Upper lobe of left lung (tissue), 6 donors: Measurements from ENCODE around the gene IL12RB2. TPM values are rescaled to one million over a fixed set of nuclear protein-coding genes. Genes with fewer than 3 reads are reported as not detected.
A peak's percentile ranks its signal among the peaks of the same experiment; 100 is the strongest.

ENCODE experiments used
- ATAC-seq, 2 donors: fragments of 200-7000 bp; cut with Tn5 transposase; one replicate each; pipeline ENCODE4 v1.9.1; 2022; ENCODE audit warnings: mild to moderate bottlenecking in 2 of 2, moderate library complexity in 2 of 2; ENCODE audit not compliant: low FRiP score in 2 of 2
- DNase-seq, 2 donors: peaks; one replicate each; pipeline ENCODE4 v3.0.0-alpha.2; 2019 to 2020
- H3K27ac ChIP-seq, 4 donors: fragments of 200-600 bp; sonication (generic); one replicate each; pipeline ENCODE4 v1.5.1; 2016 to 2019
- H3K27me3 ChIP-seq, 4 donors: fragments of 200-600 bp; sonication (generic); one replicate each; pipeline ENCODE4 v1.5.1; 2017 to 2019
- H3K36me3 ChIP-seq, 4 donors: fragments of 200-600 bp; sonication (generic); one replicate each; pipeline ENCODE4 v1.5.1; 2016 to 2019
- H3K4me1 ChIP-seq, 4 donors: fragments of 200-600 bp; sonication (generic); one replicate each; pipeline ENCODE4 v1.5.1; 2018 to 2019
- H3K4me3 ChIP-seq, 4 donors: fragments of 200-600 bp; sonication (generic); one replicate each; pipeline ENCODE4 v1.5.1; 2017 to 2019; ENCODE audit warnings: mild to moderate bottlenecking in 2 of 4, moderate library complexity in 1 of 4
- H3K9me3 ChIP-seq, 4 donors: fragments of 200-600 bp; sonication (generic); one replicate each; pipeline ENCODE4 v1.5.1; 2018 to 2019
- CTCF ChIP-seq, 6 experiments: fragments of 450-650 bp in 4 of 6; fragments of 200-600 bp in 2 of 6; sonication (generic) in 2 of 6; IDR thresholded peaks; one replicate each; pipeline ENCODE4 v1.5.1; 2016 to 2019; ENCODE audit warnings: antibody characterized with exemption in 6 of 6
- EP300 ChIP-seq, 4 donors: sonication (generic); formaldehyde crosslinking; IDR thresholded peaks; one replicate each; pipeline ENCODE4 v1.5.1; 2017; ENCODE audit warnings: antibody characterized with exemption in 4 of 4, control low read depth in 2 of 4
- POLR2A ChIP-seq, 4 donors: fragments of 450-650 bp; IDR thresholded peaks; one replicate each; pipeline ENCODE4 v1.5.1; 2016 to 2017; ENCODE audit warnings: antibody characterized with exemption in 4 of 4, mild to moderate bottlenecking in 2 of 4
- POLR2AphosphoS5 ChIP-seq, 2 donors: sonication (generic); formaldehyde crosslinking; IDR thresholded peaks; one replicate each; pipeline ENCODE4 v1.5.1; 2017; ENCODE audit warnings: antibody characterized with exemption in 2 of 2
- WGBS, 2 donors: methylation state at CpG; one replicate each; pipeline ENCODE4 v1.1.5; 2017 to 2018; 5-methylcytosine and 5-hydroxymethylcytosine counted together
- total RNA-seq, 6 donors: library from RNA; depleted of rRNA in 4 of 6; stranded (reverse); fragments of >200 nt in 4 of 6; gene quantifications; one replicate each; pipeline versions ENCODE4 v1.1.0 to v1.2.1, GENCODE V29; 2016 to 2021
- donor health status: DM: no; HTN: no; CAD: no; lungs with moderate emphysema.
- donor health status: DM: no; HTN: yes; CAD: no; lungs with severe emphysema.

IL12RB2 gene
- total RNA-seq, 6 donors from 2014 or later: 0.33 to 1.6 (median 0.74) TPM; not detected in 1

DNA sequence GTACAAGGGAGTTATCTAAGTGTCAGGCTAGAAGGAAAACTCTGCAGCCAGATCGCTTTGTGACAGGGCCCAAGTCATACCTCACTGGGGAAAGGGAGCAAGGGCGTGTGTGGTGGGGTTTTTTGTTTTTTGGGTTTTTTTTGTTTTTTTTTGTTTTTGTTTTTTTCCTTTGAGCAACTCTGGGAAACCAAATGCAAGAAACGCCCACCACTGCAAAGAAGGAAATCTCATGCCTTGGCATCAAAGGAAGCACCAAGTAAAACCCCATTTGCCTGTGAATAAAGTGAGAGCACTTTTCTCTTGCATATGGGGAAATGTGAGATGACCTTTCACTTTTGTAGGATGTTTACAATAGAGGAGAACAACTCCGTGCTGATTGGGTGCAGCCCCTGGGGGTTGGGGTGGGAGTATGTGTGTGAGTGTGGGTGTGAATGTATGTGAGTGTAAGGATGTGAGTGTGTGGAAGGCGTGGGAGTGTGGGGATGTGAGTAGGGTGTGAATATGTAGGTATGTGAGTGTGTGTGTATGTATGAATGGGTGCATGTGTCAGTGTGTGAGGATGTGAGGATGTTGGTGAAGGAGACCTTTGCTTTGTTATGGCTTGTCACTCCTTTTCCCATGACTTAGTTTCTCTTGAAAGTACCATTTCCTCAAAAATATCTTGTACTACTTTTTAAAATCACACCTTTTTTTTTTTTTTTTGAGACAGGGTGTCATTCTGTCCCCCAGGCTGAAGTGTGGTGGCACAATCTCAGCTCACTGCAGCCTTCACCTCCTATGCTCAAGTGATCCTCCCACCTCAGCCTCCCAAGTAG is 34.6 kb downstream of the IL12RB2 start:
- Histone ChIP-seq H3K36me3 (no peaks in the 10 kb centered on the region), H3K27ac (no peak overlapping the region), H3K4me1 (no peaks in the 10 kb centered on the region), H3K9me3 (no peaks in the 10 kb centered on the region), H3K27me3 (no peaks in the 10 kb centered on the region), H3K4me3 (no peak overlapping the region)
- ATAC-seq (no peak), DNase-seq (no peak)
- WGBS, 2 donors: 65 to 78% methylated on average over 5 of the region's 5 CpGs
- no peak for TF ChIP-seq POLR2AphosphoS5 (IDR thresholded peaks at IDR 0.05)

DNA sequence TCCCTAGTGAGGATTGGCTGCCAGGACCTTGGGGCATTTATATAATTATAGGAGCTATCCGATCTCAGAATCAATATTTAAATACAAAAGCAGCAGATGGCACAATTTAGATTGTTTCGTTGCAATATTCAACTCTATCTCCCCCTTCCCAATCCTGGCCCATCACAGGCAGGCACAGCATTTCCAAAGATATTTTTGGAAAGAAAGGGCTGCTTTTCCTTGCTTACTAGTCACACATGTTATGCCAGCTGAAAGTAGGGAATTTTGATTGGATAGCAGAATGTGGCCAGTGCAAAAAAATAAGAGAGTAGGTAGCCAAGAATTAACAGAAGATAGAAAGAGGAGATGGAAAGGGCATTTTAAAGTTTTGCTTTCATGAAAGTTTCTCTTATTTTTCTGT is 37.9 kb downstream of the IL12RB2 start:
- H3K27me3 ChIP-seq: no peaks in the 10 kb centered on the region
- 39 to 59% methylated on average over 2 of the region's 2 CpGs for WGBS, 2 donors
- no peaks in the 10 kb centered on the region for H3K36me3 ChIP-seq
- DNase-seq (no peak), ATAC-seq (no peak)
- no peaks in the 10 kb centered on the region for H3K9me3 ChIP-seq
- no peak for TF ChIP-seq POLR2A (IDR thresholded peaks at IDR 0.05)
- TF ChIP-seq CTCF (IDR thresholded peaks at IDR 0.05): no peak
- TF ChIP-seq EP300 (IDR thresholded peaks at IDR 0.05): no peak
- no peak for TF ChIP-seq POLR2AphosphoS5 (IDR thresholded peaks at IDR 0.05)
- no peak overlapping the region for H3K27ac ChIP-seq
- H3K4me3 ChIP-seq: no peak overlapping the region
- H3K4me1 ChIP-seq: no peaks in the 10 kb centered on the region

DNA sequence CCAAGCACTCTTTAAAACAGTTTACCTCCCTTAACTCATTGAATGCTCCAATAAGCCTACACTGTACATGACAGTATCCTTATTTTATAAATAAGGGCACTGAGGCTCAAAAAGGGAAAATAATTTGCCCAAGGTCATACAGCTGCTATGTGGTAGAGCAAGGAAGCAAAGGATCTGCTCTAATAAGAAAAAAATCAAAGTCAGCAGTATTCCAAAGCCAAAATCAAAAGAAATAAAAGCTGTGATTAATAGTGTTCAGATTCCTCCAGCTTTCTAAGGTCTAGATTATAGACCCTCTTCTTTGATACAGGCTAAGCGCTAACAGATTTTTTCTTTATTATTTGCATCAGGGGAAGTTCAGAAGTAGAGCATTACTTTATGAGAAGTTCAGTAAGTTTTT is 39.3 kb downstream of the IL12RB2 start:
- DNase-seq (no peak), ATAC-seq (no peak)
- Histone ChIP-seq H3K9me3 (no peaks in the 10 kb centered on the region), H3K4me3 (no peak overlapping the region), H3K27me3 (no peaks in the 10 kb centered on the region), H3K36me3 (no peaks in the 10 kb centered on the region), H3K27ac (no peak overlapping the region), H3K4me1 (no peaks in the 10 kb centered on the region)
- WGBS, 2 donors: 94 to 96% methylated on average over 1 of the region's 1 CpG
- TF ChIP-seq CTCF (IDR thresholded peaks at IDR 0.05) (no peak), POLR2A (IDR thresholded peaks at IDR 0.05) (no peak), EP300 (IDR thresholded peaks at IDR 0.05) (no peak), POLR2AphosphoS5 (IDR thresholded peaks at IDR 0.05) (no peak)

- WGBS, 2 donors: 58 to 69% methylated on average over 9 to 12 of the region's 12 CpGs
- ATAC-seq: peak in 1 of 2 donors; percentile 87
These were observed 40.2 kb downstream of the IL12RB2 start for GRCh38 chr1:67347688-67348472.

More at GRCh38 chr1:67347688-67348472, 40.2 kb downstream of the IL12RB2 start:
- Histone ChIP-seq H3K4me3 (no peak overlapping the region), H3K36me3 (no peaks in the 10 kb centered on the region), H3K27me3 (no peaks in the 10 kb centered on the region), H3K9me3 (no peaks in the 10 kb centered on the region), H3K4me1 (no peaks in the 10 kb centered on the region), H3K27ac (no peak overlapping the region)
- DNase-seq: no peak
- TF ChIP-seq EP300 (IDR thresholded peaks at IDR 0.05) (no peak), POLR2A (IDR thresholded peaks at IDR 0.05) (no peak), CTCF (IDR thresholded peaks at IDR 0.05) (peak; percentile 51 to 67 (median 62))
